Lung microvascular endothelial cell (primary cell): ENCODE measurements around the gene NEK4. TPM values are rescaled to one million over a fixed set of nuclear protein-coding genes. Genes with fewer than 3 reads are reported as not detected.
"Not testable (repeated sequence)": the region's sequence is repeated elsewhere in the genome, so short reads cannot be mapped to it uniquely, and the experiment has no call there.

Experiments used
- DNase-seq, 2 donors: peaks; one replicate each; pipeline versions ENCODE4 v3.0.0 to v3.0.0-alpha.2; 2010; ENCODE audit warnings: low read depth in 2 of 2
- total RNA-seq: library from RNA; depleted of rRNA; stranded (reverse); fragments of >200 nt; gene quantifications from 2 replicates; pipeline ENCODE4 v1.2.1, GENCODE V29; 2014

The NEK4 gene
- total RNA-seq, 1 donor from 2014 or later, result 12.3 TPM

DNA sequence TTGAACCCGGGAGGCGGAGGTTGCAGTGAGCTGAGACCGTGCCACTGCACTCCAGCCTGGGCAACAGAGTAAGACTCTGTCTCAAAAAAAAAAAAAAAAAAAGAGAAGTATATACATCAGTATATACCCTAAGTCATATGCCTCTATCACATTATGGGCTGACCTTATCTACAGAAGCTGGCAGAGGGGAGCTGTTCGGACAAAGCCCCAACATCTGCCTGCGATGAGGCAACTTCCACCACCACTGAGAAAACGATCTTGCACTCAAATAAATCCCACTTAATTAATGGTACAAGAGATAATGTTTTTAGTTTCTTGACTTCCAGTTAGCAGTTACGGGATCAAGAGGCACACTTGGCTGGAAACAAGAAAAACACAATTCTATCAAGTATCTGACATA, 67.4 kb downstream of the NEK4 start:
- DNase-seq, result no peak

DNA sequence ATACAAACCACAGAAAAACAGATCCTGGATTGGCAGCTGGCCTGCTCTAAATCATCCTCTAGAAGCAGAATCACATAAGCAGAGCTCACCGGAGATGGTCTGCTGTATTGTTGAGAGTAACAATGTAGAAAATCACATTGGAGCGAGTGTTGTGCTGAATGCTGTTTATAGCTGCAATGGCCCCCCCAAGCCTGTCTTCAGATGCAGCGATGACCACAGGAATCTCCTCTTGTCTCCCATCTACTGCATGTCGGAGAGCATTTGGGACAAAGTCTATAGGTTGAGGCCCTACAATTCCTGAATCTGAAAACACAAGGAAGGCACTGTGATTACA, 73.1 kb downstream of the NEK4 start:
- DNase-seq, result no peak

DNA sequence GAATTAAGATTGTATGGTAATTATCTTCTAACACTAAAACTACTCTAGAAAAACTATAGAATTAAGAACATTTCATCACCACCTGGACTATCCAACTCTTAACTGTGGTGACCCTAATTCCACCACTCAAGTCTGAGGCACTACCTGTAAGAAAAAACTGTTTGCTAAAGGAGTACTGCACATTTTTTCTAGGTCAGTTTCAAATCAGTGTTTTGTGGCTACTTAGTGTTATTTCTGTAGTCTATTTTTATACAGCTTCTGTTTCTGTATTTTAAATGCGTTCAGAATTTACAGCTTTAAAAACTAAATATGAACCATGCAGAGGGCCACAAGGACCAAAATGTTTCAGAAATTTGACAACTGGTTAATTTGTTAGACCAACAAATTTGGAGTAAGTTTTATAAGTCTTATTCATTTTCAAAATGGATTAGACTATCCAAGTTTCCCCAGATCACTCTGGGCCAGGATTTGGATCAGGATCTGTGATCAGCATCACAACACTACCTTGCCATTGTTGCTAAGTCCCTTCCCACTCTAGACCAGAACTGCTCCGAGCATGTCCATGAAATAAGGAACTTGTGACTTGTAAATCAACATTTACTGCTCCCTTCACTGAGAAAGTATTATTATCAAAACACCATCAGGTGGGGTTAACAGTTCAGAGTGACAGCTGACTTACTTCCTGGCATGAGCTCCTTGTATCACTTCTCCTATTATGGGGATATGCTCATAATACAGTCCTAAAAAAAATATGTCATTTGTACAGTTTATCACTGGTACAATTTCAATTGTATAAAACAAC, 73.7 kb downstream of the NEK4 start:
- DNase-seq, result no peak

DNA sequence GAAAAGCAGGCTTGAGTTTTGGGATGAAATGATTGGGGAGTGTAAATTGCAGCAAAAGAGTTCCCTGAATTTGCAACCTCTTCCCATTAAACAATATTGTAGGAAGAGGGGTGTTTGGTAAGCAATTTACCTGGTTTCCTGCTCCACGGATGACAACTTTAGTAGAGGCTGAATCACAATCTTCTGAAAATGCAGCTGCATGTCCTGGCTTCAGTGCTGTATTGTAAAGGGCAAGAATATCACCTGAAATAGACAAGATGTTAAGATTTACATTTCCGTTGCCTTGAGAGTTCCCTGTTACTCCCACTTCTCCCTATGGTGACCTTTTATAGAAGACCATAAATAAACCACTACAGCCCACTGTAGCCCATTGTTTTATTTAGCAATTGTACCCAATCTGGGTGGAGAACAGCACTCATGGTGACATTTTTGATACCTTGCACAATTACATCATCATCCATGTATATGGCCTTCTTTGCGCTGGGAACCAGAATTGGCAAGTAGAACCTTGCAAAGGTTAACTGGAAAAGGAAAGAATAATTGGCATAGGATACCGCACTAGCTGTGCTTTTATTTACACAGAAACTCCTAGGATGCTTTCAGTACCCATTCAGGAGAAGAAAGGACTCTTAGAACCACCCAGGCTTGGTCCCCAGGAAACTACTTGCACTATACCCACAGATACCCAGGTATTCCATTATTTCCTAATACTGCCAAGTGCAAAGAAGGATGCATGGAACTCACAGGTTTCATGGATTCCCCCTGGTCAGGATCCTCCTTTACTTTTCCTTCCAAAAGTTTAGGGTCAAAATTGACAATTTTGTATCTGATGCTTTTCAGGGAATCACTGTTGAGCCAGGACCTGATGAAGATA, 74.7 kb downstream of the NEK4 start:
- DNase-seq, result no peak

DNA sequence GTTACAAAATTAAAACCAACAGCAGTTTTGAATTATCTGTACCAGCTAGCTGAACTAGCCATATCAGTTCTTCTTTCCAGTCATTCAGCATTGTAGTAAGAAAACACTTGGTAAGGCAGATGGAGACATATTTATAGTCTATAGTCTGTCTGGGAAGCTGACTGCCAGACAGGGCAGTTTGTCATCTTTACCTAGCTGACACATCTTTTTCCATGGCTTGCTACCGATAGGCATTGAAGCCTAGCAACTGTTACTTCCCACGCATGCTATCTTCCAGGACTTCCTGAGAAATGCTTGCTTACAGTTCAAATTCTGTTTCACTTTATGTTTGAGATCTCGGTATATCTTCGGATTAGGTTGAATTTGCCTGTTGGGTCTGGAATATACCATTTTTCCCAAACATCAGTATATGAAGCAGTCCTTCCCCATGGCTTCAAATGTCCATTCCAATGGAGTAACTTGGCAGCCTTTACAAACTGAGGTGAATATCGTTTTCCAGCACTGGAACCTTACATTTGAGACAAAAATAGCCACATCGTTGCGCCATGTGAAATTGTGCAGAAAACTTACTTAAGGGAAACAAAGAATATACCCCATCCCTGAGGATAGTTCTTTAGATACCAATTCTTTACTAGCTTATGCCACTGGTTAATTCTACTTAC, 76.1 kb downstream of the NEK4 start:
- DNase-seq, result peak; percentile 17 to 33

DNA sequence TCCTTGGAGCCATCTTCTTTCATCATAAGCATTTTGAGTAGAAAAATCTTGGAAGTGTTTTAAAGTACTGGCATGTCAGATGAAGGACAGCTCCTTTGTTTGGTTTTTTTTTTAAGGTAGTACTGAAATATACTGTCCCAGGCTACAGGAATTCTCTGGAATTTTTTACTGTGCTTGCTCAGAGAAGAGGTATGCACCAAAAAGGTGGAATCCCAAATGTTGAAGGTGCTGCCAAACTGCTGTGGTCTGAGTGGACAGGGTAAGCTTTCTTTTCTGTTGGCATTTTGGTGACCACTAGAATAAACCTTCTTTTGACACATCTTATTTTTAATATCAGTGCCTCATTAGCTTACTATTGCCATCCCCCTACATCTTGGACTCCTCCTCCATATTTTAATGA, 77.7 kb downstream of the NEK4 start:
- DNase-seq, result no peak

DNA sequence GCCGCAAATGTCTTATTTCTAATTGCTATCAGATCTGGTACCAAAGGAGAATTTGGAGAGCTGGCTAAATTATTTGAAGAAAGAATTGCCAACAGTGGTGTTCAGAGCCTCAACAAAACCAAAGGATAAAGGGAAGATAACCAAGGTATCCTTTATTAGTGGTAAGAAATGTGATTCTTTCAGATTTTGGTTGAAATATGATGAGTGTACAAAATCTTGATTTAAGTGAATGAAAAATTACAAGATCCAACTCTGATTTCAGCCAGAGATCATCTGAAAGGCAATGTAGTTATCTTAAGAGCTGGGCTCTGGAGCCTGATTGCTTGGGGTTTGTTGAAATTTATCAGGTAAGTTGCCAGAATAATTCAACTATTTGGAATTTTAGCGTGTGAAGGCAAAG, 80.2 kb downstream of the NEK4 start:
- no peak for DNase-seq

DNA sequence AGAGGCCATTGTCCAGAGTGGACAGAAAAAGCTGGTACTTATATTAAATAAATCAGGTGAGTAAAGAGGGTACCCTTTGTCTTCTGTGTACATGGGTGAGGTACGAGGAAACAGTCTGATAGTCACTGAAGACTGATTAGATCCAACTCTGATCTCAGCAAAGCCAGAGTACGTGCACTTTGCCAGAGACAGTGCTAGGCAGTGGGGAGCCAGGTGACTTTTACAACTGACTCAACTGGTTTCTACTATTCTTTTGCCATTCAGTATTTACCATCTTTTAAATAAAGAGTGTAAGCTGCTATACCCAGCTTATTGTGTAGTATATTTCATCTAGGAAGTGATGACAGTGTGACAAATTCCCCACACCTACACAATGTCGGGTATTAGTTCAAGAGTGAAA, 81.6 kb downstream of the NEK4 start:
- no peak for DNase-seq

DNA sequence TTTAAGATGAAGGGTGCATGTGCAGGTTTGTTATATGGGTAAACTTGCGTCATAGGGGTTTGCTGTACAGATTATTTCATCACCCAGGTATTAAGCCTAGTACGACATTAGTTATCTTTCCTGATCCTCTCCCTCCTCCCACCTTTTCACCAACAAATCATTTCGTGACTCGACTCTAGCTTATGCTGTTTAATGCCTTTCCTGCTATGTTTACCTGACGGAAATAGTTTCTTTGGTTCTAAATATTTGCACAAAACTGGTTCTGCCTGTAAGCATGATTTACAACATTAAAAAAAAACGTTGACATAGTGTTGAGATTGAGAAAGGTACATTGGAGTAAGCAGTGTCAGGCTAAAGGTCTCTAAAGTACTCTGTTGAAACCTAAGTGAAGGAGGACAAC, 82.5 kb downstream of the NEK4 start:
- DNase-seq, result no peak

DNA sequence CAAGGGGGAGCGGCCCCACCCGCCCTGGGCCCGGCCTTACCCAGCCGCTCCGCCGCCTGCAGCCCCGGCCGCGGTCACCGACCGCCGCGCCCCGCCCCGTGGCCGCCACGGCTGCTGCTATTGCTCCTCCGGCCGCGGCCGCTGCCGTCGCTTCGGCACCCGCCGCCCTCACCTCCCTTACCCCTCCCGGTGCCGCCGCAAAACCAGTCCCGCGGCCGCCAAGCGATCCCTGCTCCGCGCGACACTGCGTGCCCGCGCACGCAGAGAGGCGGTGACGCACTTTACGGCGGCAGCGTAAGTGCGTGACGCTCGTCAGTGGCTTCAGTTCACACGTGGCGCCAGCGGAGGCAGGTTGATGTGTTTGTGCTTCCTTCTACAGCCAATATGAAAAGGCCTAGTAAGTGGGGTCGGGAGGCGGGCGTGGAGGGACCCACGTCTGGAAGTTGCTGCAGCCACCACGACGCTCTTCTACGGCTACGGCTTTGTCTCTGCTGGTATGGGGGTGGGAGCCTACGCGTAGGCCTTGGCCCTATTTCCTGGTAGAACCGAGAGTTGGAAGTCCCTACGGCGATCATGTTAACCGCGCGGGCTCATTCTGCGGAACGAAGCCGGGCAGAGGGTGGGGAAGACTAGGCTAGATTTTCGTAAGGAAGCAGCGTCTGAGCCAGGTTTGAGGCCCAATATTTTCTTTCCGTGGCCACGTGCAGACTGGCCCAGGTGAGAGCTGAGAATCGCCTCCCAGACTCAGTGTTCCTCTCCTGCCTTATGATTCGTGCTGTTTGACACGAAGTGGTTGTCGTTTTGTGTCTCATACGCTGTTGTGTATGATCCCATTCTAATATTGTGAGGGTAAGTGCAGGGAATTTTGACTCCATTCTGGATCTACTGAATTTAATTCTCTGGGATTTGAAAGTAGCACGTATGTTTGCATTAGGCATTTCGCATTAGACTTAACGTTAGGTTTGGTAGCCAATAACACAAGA, 84.7 kb downstream of the NEK4 start, which contains the start of the genes GNL3 and PBRM1:
GNL3 (plus strand) TSS at position 324 of the 983 bp plus-strand sequence; CDS start at position 385, 61 bp downstream.
PBRM1 (minus strand) TSS at position 205 of the 983 bp plus-strand sequence.
- peak; percentile 97 to 98 for DNase-seq

DNA sequence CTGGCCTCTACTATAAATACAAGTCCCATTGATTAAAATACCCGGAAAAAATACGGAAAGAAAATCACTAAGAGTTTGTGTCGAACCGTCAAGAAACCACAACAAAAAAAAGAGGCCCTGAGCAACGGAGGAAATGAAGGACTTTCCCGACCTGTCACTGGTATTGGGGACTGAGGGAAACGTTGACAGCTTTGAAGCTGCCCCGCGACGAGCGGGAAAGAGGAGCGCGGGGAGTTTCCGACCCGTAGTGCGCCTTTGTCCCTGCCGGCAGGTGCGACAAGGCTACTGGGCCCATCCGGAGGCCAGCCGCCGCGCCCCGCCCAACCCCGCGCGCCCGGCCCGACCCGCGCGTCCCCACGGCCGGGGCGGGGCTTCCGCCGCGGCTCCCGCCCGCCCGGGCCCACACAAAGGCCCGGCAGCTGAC, 85.4 kb downstream of the NEK4 start:
- peak; percentile 76 to 85 for DNase-seq

DNA sequence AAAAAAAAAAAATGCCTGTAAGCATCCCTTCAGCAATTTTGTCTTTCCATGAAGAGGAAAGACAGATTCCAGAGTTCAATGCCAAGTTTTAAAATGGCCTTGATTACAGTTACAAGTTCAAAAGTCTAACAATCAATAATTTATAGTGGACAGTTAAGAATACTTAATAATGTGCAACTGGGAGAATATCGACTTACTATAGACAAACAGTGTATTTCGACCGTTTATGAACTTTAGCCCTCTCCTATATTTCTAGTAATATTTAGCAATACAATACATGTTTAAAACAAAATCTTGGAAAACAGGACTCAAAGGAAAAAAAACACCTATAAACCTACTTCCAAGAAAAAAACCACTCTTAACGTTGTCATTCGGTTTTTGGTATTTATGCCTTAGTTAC, 86.6 kb downstream of the NEK4 start:
- no peak for DNase-seq

DNA sequence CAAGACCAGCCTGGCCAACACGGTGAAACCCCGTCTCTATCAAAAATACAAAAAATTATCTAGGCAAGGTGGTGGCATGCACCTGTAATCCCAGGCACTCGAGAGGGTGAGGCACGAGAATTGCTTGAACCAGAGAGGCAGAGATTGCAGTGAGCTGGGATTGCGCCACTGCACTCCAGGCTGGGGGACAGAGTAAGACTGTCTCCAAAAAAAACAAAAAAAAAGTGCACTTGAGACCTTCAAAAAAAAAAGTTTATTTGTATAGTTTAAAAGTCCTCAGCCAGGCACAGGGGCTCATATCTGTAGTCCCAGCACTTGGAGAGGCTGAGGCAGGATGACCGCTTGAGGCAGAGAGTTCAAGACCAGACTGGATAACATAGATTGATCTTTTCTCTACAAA, 87.1 kb downstream of the NEK4 start:
- no peak for DNase-seq

DNA sequence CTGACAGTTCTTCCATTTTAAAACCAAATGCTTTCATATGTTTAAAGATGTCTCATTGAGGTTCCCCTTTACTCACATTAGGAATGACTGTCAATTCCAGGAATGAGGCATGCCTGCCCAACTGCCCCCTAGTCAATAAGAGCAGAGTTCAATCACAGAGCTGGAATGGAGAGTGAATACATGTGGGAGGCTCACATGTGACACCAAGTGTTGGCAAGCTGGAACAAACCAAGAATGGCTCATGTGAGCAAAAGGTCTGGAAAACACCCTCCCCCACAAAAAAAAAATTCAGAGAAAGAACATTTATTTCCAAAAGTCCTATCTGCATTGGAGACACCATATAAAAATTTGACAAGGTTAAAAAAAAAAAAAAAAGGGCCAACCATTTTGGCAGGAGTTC, 88.7 kb downstream of the NEK4 start:
- peak; percentile 67 to 88 for DNase-seq

DNA sequence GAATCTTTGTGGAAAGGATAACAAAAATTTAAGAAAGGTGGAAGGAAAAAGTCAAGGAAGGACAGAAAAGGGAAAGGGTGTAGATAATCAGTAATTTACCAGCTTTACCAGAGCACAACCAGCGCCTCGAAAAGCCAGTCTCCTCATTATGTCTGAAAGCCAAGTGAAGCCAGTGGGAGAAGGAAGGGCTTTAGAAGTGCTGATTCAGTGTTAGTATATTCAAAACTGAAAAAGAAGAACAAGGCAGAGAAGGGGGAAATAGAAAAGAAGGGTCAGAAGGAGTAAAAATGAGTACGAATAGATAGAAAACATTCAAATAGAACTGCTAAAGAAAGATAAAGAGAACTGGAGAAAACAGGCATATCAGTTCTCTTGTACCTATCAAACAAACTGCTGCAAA, 89.1 kb downstream of the NEK4 start:
- no peak for DNase-seq

DNA sequence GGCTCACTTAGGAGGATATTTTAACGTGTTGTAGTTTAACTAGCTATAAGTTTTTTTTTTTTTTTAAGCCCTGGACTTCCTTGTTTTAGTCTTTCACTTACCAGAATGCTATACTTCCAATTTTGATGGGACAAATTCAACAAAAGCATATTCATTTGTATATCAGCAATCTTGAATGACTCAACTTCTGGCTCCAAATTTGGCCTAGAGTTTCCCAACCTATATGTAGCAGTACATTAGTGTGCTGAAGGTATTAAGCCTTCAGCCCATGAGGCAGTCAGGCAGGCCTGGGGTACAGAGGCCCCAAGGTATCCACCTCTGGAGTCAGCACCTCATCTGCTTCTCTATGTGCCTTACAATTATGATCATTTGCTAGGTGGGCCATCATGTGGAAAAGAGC, 90.9 kb downstream of the NEK4 start:
- DNase-seq, result no peak

DNA sequence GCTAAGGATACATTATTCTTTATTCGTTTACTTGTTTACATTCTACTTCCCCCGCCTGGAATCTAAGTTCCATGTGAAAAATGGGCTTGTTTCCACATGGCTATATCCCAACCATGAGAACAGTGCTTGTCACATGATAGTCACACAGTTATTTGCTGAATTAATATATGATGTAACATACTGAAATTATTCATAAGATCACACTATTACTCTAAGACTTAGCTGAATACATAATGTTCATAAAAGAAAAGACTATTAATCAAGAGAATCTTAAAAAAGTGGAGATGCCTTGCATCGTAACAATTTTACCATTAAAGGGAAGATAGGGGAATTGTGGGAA, 91.6 kb downstream of the NEK4 start:
- DNase-seq, result no peak

DNA sequence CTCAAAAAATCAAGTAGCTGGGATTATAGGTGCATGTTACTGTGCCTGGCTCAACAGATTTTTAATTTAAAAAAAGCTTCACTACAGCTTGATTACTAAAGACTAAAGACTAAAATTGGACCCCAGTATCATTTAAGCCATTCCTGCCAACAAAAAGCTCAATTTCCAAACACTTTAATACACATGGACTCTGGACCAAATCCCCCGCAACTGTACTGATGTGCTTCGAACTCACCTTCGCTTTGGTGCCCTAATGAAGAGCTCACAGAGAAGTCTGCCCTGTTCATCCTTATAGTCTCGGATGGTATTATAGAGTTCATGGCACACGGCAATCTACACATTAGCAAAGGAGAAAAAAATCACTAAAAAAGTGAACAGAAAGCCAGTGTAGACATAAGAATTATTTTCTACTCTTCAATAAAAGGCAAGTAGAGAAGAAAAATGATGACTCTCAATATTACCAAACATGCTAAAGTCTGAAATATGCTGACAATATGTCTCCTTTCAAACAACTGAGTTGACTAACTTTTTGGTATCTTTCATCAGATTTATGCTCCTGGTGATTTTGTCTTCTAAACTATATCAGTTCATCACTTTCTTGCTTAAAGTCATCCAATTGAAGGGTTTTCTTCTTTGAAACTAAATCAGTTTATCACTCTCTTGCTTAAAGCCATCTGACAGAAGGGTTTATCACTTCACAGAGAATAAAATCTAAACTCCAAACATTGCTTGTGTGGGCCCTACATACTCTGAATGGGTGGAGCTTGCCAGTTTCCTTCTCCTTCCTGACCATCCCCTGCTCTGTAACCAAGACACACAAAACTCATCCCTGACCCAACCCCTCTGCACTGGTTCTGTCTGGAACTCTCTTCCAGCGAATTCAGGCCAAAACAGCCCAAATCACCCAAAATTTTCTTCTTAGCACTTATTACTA, 92.2 kb downstream of the NEK4 start:
- DNase-seq, result no peak

DNA sequence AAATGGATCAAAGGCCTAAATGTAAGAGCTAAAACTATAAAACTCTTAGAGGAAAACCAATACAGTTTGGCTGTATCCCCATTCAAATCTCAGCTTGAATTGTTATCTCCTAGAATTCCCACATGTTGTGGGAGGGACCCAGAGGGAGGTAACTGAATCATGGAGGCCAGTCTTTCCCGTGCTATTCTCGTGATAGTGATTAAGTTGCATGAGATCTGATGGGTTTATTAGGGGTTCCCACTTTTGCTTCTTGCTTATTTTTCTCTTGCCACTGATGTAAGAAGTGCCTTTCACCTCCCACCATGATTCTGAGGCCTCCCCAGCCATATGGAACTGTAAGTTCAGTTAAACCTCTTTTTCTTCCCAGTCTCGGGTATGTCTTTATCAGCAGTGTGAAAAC, 94.5 kb downstream of the NEK4 start:
- not testable (repeated sequence) for DNase-seq

DNA sequence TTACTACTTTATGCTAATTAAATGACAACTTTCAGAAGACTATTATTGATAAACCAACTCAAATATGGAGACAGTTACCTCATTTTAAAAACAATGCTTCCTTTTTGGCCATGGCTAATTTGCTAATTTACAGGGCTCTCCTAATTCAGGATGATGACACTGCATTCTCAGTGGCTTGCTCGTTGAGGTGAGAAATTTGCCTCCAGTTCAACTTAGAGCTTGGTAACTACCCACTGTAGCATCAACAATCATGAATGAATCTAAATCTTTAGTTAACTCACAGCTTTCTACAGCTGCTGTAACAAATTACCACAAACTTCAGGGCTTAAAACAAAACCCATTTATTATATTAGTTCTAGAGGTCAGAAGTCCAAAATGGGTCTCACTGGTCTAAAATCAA, 99.1 kb downstream of the NEK4 start:
- no peak for DNase-seq
